Endodermal cell (in vitro differentiated cells): Measurements from ENCODE around the gene MCM3AP. TPM values are rescaled to one million over a fixed set of nuclear protein-coding genes. Genes with fewer than 3 reads are reported as not detected.

ENCODE experiments used
- DNase-seq: peaks from one replicate; pipeline ENCODE4 v3.0.0-alpha.2; 2017
- H3K27ac ChIP-seq: 2 replicates; pipeline ENCODE4 v1.5.1; 2013; ENCODE audit warnings: mild to moderate bottlenecking, low read depth, low read length, moderate library complexity
- H3K27me3 ChIP-seq: 2 replicates; pipeline ENCODE4 v1.6.1; 2013; ENCODE audit warnings: mild to moderate bottlenecking, low read length, moderate library complexity; ENCODE audit not compliant: insufficient read depth, control insufficient read depth, poor library complexity, severe bottlenecking
- H3K36me3 ChIP-seq: 2 replicates; pipeline ENCODE4 v1.7.0; 2013; ENCODE audit warnings: mild to moderate bottlenecking, low read length, moderate library complexity; ENCODE audit not compliant: control insufficient read depth, insufficient read depth
- H3K4me1 ChIP-seq: one replicate; pipeline ENCODE4 v1.7.0; 2013; ENCODE audit warnings: low read length; ENCODE audit not compliant: control insufficient read depth, insufficient read depth
- H3K4me3 ChIP-seq: 2 replicates; pipeline ENCODE4 v1.5.1; 2013; ENCODE audit warnings: mild to moderate bottlenecking, low read length, moderate library complexity
- H3K9ac ChIP-seq: 2 replicates; pipeline ENCODE4 v1.6.1; 2013; ENCODE audit warnings: mild to moderate bottlenecking, low read length, moderate library complexity; ENCODE audit not compliant: poor library complexity, severe bottlenecking; ENCODE audit errors: extremely low read depth
- H3K9me3 ChIP-seq: 2 replicates; pipeline ENCODE4 v1.6.1; 2013; ENCODE audit warnings: mild to moderate bottlenecking, low read length, moderate library complexity; ENCODE audit not compliant: control insufficient read depth
- H3K27ac Mint-ChIP-seq: 2 replicates; pipeline ENCODE4 v1.8.0; 2020; ENCODE audit warnings: mixed read lengths
- H3K27me3 Mint-ChIP-seq: 2 replicates; pipeline ENCODE4 v1.8.0; 2021; ENCODE audit warnings: mild to moderate bottlenecking, mixed read lengths; ENCODE audit not compliant: insufficient read depth
- H3K36me3 Mint-ChIP-seq: 2 replicates; pipeline ENCODE4 v1.8.0; 2020; ENCODE audit warnings: low read depth, mixed read lengths
- H3K4me1 Mint-ChIP-seq: 2 replicates; pipeline ENCODE4 v1.8.0; 2020; ENCODE audit warnings: mixed read lengths
- H3K4me3 Mint-ChIP-seq: 2 replicates; pipeline ENCODE4 v1.8.0; 2020; ENCODE audit warnings: mild to moderate bottlenecking, moderate library complexity, mixed read lengths
- H3K9me3 Mint-ChIP-seq: 2 replicates; pipeline ENCODE4 v1.8.0; 2020; ENCODE audit warnings: mild to moderate bottlenecking, mixed read lengths
- WGBS, 2 experiments: methylation state at CpG; one replicate each; pipeline versions ENCODE4 v1.1.5 to v1.1.7; 2013; ENCODE audit warnings: missing lambda C conversion rate in 2 of 2, mixed read lengths in 1 of 2; ENCODE audit not compliant: insufficient coverage in 1 of 2, insufficient read length in 1 of 2; 5-methylcytosine and 5-hydroxymethylcytosine counted together
- total RNA-seq, 2 donors: library from RNA; stranded (reverse); fragmentation: NEBNext Ultra II Directional in 1 of 2; extraction: Animal tissue kit (Norgen Biotek cat#: 25700) in 1 of 2; gene quantifications; 2 replicates in 1 of 2; 3 replicates in 1 of 2; pipeline ENCODE4 v1.2.1, GENCODE V29; 2021
- TF ChIP-seq, protein P1 (sequence below): fragments of 200-600 bp; sonication (generic); conservative IDR thresholded peaks from 2 replicates; pipeline ENCODE4 v1.5.0; 2021; ENCODE audit warnings: antibody characterized with exemption, mild to moderate bottlenecking

The MCM3AP gene
- total RNA-seq, 2 donors from 2014 or later = 120 to 161 TPM

DNA sequence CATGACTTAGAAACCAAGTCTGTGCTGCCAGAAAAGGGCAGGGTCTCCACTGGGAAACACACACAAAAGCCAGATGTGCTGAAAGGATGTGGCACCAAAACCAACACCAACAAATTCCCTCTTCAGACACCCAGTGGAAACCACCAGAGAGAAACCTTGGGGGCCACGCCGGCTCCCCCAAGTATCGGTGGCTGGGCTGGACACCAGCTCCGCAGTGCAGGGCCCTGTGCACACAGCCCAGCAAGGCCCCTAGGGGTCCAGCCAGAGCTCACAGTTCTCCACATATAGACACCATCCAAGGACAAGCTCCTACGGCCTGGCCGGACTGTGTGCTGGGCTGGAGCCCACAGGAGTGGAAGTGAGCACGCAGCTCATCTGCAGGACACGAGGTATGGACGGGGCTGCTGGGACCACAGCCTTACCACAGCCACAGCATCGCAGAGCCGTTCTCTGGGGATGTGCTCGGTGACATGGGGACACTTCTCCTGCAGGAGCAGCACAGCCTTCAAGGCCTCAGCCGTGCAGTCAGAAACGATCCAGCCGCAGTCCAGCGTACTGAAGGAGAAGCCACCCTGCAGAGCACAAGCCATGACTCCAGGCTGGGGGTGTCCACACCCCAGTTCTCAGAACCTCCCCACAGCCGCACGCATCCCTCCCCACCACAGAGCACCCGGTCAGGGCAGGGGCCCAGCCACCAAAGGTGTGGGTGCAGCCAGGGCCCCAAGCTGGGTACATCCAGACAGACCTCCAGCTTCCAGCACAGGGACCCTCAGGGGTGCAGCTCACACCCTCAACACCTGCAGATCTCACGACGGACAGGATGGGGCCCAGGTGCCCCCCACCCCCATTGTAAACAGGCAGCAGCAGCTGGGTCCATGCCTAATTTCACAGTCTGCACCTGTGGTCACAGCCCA lies 78.1 kb downstream of the MCM3AP start:
- DNase-seq = no peak
- no peaks in the 10 kb centered on the region for H3K9me3 Mint-ChIP-seq
- TF ChIP-seq, protein P1, sequence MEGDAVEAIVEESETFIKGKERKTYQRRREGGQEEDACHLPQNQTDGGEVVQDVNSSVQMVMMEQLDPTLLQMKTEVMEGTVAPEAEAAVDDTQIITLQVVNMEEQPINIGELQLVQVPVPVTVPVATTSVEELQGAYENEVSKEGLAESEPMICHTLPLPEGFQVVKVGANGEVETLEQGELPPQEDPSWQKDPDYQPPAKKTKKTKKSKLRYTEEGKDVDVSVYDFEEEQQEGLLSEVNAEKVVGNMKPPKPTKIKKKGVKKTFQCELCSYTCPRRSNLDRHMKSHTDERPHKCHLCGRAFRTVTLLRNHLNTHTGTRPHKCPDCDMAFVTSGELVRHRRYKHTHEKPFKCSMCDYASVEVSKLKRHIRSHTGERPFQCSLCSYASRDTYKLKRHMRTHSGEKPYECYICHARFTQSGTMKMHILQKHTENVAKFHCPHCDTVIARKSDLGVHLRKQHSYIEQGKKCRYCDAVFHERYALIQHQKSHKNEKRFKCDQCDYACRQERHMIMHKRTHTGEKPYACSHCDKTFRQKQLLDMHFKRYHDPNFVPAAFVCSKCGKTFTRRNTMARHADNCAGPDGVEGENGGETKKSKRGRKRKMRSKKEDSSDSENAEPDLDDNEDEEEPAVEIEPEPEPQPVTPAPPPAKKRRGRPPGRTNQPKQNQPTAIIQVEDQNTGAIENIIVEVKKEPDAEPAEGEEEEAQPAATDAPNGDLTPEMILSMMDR = no peak
- Histone ChIP-seq H3K9ac (no peak overlapping the region), H3K27ac (no peak overlapping the region), H3K4me3 (no peak overlapping the region), H3K36me3 (peaks cover 48% of the 10 kb centered on the region), H3K27me3 (no peaks in the 10 kb centered on the region), H3K4me1 (no peaks in the 10 kb centered on the region), H3K9me3 (no peaks in the 10 kb centered on the region)
- no peaks in the 10 kb centered on the region for H3K27me3 Mint-ChIP-seq
- H3K4me3 Mint-ChIP-seq = no peak overlapping the region
- H3K4me1 Mint-ChIP-seq = no peaks in the 10 kb centered on the region
- peaks cover 47% of the 10 kb centered on the region for H3K36me3 Mint-ChIP-seq
- H3K27ac Mint-ChIP-seq = no peak overlapping the region
- WGBS, 2 experiments = 93 to 98% methylated on average over 16 to 21 of the region's 21 CpGs

DNA sequence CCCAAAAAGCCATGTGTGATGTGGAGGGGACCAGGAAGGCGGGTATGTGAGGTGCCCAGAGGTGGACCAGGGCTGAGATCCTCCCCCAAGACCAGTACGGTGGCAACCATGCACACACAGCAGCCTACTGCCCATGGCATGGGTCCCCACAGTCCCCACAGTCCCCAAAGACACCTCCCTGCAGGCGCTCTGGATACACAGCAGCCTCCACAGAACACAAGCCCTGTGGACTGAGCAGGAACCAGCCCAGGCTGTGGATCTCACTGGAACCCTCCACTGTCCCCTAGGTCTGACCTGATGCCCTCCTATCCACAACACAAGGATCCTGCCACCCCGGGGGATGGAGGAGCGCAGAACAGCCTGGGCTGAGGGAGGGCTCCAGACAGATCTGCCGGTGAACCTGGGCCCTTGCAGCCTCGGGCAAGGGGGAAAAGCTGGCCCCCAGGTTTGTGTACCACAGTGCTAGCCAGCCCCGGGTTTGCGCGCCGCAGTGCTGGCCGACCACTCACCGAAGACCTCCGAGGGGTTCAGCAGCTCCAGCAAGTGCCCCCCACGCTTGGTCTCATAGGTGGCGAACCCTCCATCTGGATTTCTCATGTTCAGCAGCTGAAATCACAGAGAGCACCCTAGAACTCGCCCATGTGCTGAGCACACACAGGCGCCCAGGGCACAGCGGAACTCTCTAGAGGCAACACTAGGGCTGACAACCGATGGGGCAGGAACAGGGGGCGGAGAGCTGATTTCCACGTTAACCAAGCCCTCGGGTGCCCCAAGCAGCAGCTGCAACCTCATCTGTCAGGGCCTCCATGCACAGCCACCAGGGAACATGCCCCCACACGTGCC lies 79.0 kb downstream of the MCM3AP start:
- Mint-ChIP-seq H3K4me1 (no peaks in the 10 kb centered on the region), H3K36me3 (peaks cover 46% of the 10 kb centered on the region), H3K4me3 (no peak overlapping the region), H3K27ac (no peak overlapping the region), H3K9me3 (no peaks in the 10 kb centered on the region), H3K27me3 (no peaks in the 10 kb centered on the region)
- Histone ChIP-seq H3K4me3 (no peak overlapping the region), H3K27me3 (no peaks in the 10 kb centered on the region), H3K36me3 (peaks cover 48% of the 10 kb centered on the region), H3K9me3 (no peaks in the 10 kb centered on the region), H3K4me1 (no peaks in the 10 kb centered on the region), H3K27ac (no peak overlapping the region), H3K9ac (no peak overlapping the region)
- TF ChIP-seq, protein P1 = no peak
- DNase-seq = no peak
- 94 to 95% methylated on average over 16 to 24 of the region's 24 CpGs for WGBS, 2 experiments

DNA sequence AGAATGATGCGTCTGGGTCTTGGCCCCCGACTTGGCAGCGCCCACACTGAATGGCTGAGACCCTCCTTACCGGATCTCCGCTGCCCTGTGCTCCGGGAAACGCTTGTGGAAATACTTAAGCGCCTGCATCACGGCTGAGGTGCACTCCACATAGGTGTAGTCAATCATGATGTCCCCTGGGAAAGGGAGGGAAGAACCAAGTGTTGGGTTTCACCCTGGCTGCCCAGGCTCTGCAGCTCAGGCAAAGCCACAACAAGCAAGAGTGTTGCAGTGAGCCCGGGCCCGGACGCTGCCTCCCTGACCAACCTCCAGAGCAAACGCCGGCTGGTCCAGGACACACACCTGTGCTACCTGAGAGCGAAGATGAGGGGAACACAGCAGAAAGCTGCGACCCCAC lies 79.6 kb downstream of the MCM3AP start:
- Histone ChIP-seq H3K4me3 (no peak overlapping the region), H3K9ac (no peak overlapping the region), H3K27me3 (no peaks in the 10 kb centered on the region), H3K4me1 (no peaks in the 10 kb centered on the region), H3K27ac (no peak overlapping the region), H3K9me3 (no peaks in the 10 kb centered on the region), H3K36me3 (peaks cover 49% of the 10 kb centered on the region)
- no peaks in the 10 kb centered on the region for H3K27me3 Mint-ChIP-seq
- H3K4me1 Mint-ChIP-seq = no peaks in the 10 kb centered on the region
- H3K36me3 Mint-ChIP-seq = peaks cover 46% of the 10 kb centered on the region
- H3K9me3 Mint-ChIP-seq = no peaks in the 10 kb centered on the region
- TF ChIP-seq, protein P1 = no peak
- H3K4me3 Mint-ChIP-seq = no peak overlapping the region
- H3K27ac Mint-ChIP-seq = no peak overlapping the region
- no peak for DNase-seq
- 95 to 96% methylated on average over 16 of the region's 16 CpGs for WGBS, 2 experiments
